K562 (cell line): Measurements from ENCODE around the gene BCAS3.

Source experiments
- CBFA2T3 ChIP-seq: fragments of 450-650 bp; IDR thresholded peaks from 2 replicates; pipeline ENCODE4 v1.6.1; 2017
- KLF16 ChIP-seq: IDR thresholded peaks from 2 replicates; pipeline ENCODE4 v1.6.1; 2016; ENCODE audit warnings: antibody characterized with exemption
- OTX1 ChIP-seq: fragments of 450-650 bp; formaldehyde crosslinking; IDR thresholded peaks from 2 replicates; pipeline ENCODE4 v1.4.0; 2022; ENCODE audit warnings: mild to moderate bottlenecking
- RFX5 ChIP-seq: IDR thresholded peaks from 2 replicates; pipeline ENCODE4 v1.6.1; 2011; ENCODE audit warnings: low read depth, mild to moderate bottlenecking, improper control_type of control experiment, low read length
- SMARCC2 ChIP-seq: fragments of 450-650 bp; IDR thresholded peaks from 2 replicates; pipeline ENCODE4 v1.6.1; 2017; ENCODE audit warnings: antibody characterized with exemption, moderate library complexity, mild to moderate bottlenecking, low read depth
- ZNF143 ChIP-seq: sonication (generic); formaldehyde crosslinking; IDR thresholded peaks from 2 replicates; pipeline ENCODE4 v1.9.0; 2022; ENCODE audit warnings: mild to moderate bottlenecking, missing genetic modification reagents

DNA sequence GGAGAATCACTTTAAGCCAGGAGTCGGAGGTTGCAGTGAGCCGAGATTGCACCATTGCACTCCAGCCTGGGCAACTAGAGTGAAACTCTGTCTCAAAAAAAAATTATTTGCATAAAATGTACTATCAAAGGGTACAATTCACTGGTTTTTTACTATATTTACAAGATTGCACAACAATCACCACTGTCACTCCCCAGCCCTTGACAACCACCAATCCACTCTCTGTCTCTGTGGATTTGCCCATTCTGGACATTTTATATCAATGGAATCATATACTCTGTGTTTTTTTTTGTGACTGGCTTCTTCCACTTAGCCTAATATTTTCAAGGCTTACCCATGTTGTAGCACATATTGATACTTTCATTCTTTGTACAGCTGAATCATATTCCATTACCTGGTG lies 740.8 kb downstream of the BCAS3 start:
- TF ChIP-seq ZNF143 (CRISPR knock-in tag) (no peak), RFX5 (no peak), SMARCC2 (no peak), KLF16 (no peak), CBFA2T3 (no peak), OTX1 (CRISPR knock-in tag) (no peak)
